GM21529 (cell line): ENCODE measurements around the gene NCOA1.

Experiments
- ATAC-seq: cut with Tn5 transposase; IDR thresholded peaks from one replicate; pipeline ENCODE4 v1.9.1; 2021; ENCODE audit not compliant: unreplicated experiment

NCOA1 gene

DNA sequence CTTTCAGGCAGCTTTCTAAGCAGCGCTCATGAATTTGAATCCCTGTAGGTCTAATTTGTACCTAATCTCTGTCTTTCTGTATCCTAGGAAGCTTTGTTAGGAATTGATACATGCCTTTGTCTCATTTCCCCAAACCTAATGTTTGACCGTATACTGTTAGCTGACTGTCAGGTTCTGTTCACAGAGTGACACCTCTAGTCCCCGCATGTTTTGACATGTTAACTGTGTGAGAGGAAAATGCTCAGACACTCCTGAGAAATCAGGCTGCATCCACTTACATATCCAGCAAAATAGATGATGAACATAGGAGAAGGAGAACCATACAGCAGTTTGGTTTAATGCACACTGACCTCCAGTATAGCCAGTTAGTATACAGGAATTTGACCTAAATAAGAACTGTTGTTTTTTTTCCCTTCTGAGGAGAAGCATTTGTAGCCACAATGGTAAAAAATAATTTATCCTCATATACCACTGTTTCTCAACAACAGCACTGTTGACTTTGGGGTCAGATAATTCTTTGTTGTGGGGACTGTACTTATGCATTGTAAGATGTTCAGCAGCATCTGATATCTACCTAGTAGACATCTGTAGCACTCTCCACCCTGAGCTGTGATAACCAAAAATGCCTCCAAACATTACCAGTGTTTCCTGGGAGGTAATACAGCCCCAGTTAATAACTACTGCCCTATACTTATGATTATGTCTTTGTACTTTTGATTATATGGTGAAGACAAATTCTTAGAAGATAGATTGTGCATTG lies 130.9 kb downstream of the NCOA1 start:
- no peak for ATAC-seq

DNA sequence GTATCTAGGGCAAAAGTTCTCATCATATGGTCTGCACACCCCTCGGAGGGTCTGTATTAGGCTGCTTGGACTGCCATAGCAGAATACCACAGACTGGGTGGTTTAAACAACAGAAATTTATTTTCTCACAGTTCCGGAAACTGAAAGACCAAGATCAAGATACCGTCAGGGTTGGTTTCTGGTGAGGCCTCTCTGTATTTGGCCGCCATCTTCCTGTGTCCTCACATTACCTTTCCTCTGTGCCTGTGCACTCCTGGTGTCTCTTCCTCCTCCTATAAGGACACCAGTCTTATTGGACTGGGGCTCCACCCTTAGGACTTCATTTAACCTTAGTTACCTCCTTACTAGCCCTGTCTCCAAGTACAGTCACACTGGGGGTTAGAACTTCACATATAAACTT lies 132.5 kb downstream of the NCOA1 start:
- ATAC-seq = no peak

DNA sequence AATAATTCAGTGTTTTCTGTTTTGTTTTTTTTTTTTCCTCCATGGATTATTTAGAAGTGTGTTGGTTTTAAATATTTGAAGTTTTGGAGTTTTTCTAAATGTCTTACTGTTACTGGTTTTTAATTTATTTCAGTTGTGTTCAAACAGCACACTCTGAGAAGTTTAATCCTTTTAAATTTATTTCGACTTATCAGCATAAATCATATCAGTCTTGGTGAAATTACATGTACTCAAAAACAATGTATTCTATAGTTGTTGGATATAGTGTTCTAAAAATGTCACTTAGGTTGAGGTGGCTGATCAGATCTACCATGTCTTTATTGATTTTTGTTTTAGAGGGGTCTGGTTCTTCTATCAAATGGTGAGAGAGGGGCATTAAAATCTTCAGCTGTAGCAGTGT lies 134.7 kb downstream of the NCOA1 start:
- no peak for ATAC-seq

- no peak for ATAC-seq
Measured at GRCh38 chr2:24626131-24626530, 135.1 kb downstream of the NCOA1 start.

- ATAC-seq = no peak
Measured at GRCh38 chr2:24628746-24629145, 137.7 kb downstream of the NCOA1 start.

- no peak for ATAC-seq
Measured at GRCh38 chr2:24632172-24632571, 141.1 kb downstream of the NCOA1 start.

GRCh38 chr2:24635181-24635580 lies 144.1 kb downstream of the NCOA1 start:
- no peak for ATAC-seq

DNA sequence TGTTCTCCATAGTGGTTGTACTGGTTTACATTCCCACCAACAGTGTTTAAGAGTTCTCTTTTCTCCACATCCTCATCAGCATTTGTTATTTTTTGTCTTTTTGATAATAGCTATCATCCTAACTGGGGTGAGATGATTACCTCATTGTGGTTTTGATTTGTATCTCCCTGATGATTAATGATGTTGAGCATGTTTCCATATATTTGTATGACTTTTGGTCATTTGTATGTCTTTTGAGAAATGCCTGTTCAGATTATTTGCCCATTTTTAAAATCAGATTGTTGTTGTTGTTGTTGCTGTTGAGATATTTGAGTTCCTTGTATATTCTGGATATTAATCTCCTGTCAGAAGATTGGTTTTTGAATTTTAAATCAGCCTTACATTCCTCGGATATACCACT lies 147.5 kb downstream of the NCOA1 start:
- no peak for ATAC-seq

DNA sequence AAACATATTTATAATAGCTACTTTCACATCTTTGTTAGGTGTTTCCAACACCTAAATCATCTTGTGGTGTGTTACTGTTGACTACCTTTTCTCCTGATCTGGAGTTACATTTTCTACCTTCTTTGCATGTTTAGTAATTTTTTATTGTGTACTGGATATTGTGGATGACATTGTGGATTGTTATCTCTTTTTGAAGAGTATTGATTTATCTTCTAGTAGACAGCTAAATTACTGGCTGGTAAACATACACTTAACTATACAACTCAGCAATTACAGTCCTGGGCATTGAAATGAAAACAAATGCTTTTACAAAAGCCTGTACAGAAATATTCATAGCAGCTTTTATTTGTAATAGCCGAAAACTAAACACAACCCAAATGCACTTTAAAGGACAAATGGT lies 151.3 kb downstream of the NCOA1 start:
- no peak for ATAC-seq

GRCh38 chr2:24643051-24643450 lies 152.0 kb downstream of the NCOA1 start:
- ATAC-seq = no peak

DNA sequence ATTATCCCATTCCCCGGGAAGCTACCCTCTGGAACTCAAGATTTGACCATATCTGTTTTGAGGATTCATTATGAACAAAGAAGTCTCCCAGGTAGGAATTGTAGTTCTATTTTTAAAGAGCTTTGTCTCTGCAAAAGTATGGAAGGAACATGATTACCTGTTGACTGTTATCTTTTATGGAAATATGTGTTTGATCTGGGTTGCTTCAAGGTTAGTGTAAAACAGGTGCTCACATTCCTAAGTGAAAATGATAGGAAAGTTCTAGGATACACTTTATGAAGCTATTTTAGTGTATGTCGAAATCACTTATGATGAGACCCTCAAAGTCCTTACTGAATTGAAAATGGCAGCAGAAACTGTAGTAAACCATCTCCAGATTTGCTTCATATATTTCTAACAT lies 153.0 kb downstream of the NCOA1 start:
- ATAC-seq = no peak

- ATAC-seq = no peak
Measured at GRCh38 chr2:24650997-24651642, 160.1 kb downstream of the NCOA1 start.

- ATAC-seq = no peak
Measured at GRCh38 chr2:24651643-24652003, 160.6 kb downstream of the NCOA1 start.

DNA sequence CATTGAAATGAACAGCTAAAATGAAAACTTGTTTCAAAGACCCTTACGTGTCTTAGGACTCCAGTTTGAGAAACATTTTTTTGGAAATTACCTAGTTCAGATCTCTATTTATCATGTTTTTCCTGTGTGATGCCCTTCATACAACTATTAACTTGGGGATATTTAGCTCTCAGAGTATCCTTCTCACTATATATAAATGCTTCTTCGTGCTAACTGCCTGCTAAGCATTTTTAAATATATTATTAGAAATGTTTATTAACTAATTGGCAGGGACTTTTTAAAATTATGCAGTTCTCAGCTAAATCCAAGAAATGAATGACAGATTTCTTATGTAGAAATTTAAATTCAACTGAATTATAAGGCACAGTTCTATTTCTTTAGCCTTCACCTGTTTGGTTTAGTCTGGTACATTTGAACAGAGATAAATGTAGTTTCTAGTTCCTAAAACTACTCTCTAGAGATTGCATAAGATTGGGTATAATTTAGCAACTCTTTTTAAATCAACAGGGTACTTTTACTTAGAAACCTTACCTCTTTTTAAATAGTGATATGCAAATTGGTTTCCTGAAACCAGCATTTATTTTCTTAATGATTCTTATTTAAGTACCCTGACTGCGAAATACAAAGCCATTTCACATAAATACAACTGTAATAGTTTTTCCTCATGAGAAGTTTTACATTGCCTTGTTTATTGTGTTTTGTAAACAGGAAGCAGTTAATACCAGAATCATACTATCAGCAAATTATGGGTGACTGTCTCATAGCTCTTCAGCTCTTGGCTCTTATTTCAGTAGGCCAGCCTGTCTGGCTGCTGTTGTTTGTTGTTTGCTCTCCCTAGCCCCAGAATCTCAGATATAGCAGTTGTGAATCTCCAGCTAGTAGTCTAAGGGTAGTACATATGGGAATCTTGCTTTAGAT lies 161.5 kb downstream of the NCOA1 start:
- no peak for ATAC-seq

DNA sequence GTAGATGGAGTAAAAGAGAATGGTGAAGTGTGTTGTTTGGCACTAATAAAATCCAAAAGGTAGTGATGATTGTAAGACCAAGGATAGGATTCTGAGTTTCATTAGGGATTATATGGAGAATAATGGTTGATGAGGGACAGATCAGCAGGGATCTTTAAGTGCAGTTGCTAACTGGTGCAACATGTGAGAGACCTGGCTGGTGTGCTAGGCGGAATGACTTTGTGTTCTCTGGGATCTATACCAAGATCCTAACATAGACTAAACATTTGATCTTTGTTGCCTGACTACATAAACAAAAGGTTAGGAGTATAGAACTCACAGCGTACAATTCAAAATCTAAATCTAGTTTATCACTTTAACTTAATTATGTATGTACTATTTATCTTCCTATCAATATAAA lies 166.8 kb downstream of the NCOA1 start:
- no peak for ATAC-seq

GRCh38 chr2:24658531-24659202 lies 167.6 kb downstream of the NCOA1 start:
- ATAC-seq = no peak

DNA sequence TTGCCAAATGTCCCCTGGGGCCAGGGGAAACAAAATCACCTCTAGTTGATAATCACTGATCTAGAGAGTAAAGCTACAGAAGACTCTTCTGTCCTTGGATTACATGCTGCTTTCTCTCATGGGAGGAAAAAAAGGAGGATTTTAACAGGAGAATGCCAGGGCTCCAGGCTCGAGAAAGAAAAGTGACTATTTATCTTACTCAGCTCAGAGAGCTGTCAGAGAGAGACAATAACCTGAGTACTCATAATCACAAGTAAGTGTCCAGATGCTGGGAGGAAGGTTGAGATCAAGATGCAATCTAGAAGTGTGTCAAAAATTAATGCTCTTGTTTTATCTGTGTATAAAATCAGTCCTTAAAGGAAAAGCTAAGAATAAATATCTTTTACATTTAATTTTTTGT lies 168.8 kb downstream of the NCOA1 start:
- no peak for ATAC-seq

DNA sequence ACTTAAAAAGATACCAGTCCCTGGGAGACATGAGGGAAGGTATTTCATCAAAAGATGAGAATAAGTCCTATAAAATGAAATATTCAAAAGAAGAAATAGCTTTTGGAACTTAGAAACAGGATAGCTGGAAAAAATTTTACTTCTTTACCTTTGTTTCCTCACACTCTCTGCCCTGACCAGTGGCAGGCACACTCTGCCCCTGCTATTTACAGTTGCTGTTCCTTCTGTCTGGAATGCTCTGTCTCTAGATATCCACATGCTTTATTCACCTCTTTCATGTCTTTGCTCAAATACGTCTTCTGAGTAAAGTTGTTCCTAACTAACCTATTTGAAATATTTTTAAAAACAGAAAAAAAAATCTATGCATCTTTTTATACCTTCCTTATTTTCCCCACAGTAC lies 176.5 kb downstream of the NCOA1 start:
- no peak for ATAC-seq

DNA sequence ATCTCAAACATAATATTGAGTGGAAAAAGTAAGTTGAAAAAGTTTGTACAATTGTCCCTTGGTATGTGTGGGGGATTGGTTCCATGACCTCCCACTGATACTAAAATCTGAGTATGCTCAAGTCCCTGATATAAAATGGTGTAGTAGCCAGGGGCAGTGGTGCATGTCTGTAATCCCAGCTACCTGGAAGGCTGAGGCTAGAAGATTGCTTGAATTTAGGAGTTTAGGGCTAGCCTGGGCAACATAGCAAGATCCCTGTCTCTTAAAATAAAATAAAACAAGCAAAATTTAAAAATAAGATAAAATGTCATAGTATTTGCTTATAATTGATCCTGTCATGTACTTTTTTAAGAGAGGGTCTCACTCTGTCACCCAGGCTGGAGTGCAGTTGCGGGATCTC lies 180.2 kb downstream of the NCOA1 start:
- no peak for ATAC-seq

- ATAC-seq = no peak
Measured at GRCh38 chr2:24672589-24672988, 181.5 kb downstream of the NCOA1 start.

GRCh38 chr2:24675338-24675737 lies 184.3 kb downstream of the NCOA1 start:
- no peak for ATAC-seq
